Medulla oblongata (tissue), 1 donor: ENCODE measurements around the gene DTX3.
"Not testable (repeated sequence)": the region's sequence is repeated elsewhere in the genome, so short reads cannot be mapped to it uniquely, and the experiment has no call there.

ENCODE experiments used
- DNase-seq: peaks from one replicate; pipeline ENCODE4 v3.0.0-alpha.2; 2015; ENCODE audit errors: extremely low spot score

DTX3 gene

DNA sequence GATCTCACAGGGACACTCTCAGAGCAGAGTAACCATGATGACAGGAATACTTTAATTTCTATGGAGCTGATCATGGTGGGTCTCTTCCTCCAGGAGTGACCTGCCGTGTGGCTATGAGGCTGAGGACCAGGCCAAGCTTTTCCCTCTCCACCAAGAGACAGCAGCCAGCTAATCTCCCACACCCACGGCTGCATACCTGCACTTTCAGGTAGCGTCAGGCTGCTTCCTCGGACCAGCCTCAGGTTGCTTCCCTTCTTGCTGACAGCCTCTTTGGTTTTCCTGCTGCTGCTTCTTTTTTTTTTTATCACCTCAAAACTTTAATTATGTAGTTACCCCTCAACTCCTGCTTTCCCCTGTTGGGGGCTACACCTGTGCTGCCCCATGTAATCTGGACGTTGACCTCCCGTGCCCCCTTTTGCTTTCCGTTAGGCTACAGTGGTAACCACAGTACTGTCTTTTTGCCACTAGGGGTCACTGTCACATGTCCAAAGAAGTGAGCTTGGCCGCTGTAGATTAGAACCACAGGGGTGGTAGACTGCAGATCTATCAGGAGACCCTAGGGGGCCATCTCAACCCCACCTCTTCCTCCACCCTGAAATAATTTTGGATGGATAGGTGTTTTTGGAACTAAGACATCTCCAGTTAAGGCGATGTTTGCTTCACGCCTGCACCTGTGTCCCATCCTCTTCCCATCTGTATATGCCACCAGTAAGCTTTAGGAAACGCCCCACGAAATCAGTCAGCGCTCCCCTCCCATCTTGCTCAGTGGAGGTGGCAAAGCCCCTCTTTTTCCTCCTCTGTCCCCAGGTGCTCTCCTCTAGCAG is 21.4 kb upstream of the DTX3 start:
- DNase-seq, result peak; percentile 87

GRCh38 chr12:57584050-57584449 is 20.6 kb upstream of the DTX3 start:
- DNase-seq, result no peak

GRCh38 chr12:57584690-57585089 is 19.9 kb upstream of the DTX3 start:
- peak; percentile 17 for DNase-seq

DNA sequence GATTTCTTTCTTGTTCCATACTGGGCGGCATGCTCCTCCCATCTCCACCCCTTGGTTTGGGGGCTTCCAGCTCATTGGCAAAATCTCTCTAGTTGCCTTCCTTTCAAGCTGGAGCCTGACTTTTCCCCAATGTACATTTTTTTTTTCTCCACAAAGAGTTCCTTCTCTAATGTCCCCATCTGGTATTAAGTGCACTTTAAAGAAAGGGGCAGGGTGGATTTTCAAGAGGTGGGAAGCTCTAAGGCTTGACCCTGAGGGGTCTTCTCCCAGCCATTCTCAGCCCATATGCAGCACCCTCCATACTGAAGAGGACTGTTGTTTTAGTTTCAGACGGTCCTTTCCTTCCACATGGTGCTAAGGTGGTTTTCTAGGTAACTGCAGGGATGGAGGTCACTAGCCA is 19.5 kb upstream of the DTX3 start:
- DNase-seq, result no peak

DNA sequence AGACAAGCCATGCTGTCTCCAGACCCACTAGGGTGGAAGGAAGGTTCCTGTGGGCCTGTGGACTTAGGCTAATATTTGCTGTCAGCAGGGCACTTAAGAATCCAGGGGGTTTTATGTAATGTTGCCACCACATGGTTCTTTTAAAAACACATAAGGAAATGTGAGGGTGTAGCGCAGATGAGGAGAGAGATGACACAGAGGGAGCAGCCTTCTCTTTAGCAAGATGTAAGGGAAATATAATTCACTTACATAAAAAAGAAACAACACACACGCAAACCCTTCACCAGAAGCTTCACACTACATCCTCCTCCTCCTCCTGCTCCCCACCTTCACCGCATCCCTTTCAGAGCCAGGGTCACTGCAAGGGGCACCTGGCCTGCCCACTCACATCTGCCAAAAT is 18.5 kb upstream of the DTX3 start:
- DNase-seq, result no peak

DNA sequence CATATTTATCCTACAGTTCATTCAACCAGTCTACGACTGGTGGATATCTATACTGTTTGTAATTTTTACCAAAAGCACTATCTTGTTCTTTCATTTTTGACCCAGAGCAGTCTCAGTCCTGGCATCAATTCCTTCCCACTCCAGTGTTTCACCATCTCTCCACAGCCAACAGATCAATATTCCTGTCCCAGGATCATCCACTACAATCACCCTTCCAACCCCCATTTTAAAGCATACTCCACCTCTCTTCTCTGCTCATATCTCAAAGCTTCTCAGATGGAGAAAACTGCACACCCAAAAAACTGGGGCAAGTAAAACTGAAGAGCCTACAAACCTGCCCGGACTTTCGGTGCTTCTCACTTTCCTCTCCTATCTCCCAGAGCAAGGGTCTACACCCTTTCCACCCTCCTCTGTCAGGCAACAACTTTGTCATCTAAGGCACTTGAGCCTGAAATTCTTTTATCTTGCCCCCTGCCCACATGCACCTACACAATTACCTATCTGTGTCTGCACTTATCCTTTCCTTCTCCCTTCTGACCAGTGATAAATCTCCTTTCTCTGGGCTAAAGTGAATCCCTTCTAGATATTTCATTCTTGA is 17.7 kb upstream of the DTX3 start:
- no peak for DNase-seq

DNA sequence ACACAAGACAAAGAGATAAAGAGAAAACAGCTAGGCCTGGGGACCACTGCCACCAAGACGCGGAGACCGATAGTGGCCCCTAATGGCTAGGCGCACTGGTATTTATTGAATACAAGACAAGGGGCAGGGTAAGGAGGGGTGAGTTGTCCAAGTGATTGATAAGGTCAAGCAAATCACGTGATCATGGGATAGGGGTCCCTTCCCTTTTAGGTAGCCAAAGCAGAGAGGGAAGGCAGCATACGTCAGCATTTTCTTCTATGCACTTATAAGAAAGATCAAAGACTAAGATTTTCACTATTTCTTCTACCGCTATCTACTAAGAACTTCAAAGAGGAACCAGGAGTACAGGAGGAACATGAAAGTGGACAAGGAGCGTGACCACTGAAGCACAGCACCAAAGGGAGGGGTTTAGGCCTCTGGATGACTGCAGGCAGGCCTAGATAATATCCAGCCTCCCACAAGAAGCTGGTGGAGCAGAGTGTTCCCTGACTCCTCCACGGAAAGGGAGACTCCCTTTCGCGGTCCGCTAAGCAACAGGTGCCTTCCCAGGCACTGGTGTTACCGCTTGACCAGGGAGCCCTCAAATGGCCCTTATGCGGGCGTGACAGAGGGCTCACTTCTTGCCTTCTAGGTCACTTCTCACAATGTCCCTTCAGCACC is 15.5 kb upstream of the DTX3 start:
- not testable (repeated sequence) for DNase-seq

DNA sequence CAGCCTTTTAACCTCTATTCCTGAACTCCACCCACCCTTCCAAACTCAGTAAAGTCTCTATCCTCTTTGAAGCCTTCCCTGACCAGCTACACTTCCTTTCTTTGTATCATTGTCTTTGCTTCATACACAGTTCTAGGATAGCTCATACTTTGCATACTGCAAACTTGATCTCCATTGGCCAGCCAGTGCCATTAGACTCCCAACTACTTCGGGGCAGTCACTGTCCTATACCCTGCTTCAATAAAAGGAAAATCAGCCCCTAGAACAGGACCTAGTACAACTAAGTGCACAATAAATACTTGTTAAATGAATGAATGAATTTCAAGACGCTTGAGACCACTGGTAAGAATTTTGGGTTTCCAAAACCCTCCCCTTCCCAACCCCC is 14.2 kb upstream of the DTX3 start:
- no peak for DNase-seq

DNA sequence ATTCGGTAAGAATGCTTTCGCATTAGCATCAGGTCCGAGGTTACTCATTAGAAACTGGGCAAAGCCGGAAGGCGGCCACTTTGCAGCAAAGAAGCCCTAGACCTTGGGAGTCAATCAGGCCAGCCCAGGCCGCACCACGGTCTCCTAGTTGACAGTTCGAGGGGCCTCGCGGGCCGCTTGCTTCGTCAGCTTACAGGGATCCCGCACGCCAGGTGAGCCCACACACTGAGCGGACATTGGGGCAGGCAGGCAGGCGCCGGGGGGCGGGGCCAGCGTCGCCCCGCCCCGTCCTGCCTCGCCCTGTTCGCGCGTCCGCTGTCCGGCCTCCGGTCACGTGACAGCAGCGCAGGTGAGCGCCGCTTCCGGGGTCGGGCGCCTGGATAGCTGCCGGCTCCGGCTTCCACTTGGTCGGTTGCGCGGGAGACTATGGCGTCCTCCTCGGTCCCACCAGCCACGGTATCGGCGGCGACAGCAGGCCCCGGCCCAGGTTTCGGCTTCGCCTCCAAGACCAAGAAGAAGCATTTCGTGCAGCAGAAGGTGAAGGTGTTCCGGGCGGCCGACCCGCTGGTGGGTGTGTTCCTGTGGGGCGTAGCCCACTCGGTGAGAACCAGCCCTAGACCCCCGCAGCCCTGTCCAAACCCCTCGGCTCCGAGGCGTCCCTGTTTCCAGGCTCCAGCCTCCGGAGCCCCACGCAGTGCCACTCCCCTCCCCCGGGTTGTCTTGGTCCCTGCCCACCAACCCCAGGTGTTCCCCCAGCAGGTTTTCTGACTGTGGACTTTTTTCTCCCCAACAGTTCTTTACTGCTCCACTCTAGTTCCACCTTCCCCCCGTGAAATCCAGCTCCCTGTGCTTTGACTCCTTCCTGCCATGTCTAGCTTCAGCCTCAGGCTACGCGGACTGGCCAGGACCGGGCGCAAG is 13.5 kb upstream of the DTX3 start, which contains the start of gene PIP4K2C:
Gene PIP4K2C, plus strand, starts transcription at position 329 of the 918 bp plus-strand sequence. Its CDS starts 98 bp downstream, at position 427.
- peak; percentile 89 for DNase-seq

DNA sequence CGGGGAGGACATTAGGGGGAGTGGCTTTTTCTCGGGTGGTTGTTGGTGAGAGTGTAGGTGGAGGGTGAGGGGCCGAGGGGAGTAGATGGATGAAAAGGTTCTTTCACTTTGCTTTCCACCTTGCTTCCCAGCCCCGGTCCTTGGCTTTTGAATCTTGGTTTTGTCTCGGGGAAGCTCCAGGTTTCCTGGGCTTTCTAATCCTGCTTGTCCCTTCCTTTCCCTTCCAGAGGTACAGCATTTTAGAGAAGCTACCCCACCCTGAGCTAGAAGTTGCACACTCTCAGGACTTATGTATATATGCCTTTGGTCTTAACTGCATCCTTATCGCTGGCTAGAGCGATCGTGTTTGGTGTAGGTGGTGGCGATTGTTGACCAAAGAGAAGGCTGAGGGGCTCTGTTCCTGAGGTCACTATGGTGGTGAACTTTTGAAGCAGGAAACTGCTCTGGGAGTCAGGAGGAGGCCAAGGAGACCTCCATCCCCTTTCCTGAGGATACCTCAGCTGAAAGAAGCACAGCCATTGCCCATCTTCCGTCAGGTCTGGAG is 12.8 kb upstream of the DTX3 start:
- no peak for DNase-seq

GRCh38 chr12:57592551-57593165 is 12.0 kb upstream of the DTX3 start:
- DNase-seq, result no peak

GRCh38 chr12:57593187-57593586 is 11.4 kb upstream of the DTX3 start:
- DNase-seq, result no peak

- DNase-seq, result no peak
These were observed 4.2 kb upstream of the DTX3 start for GRCh38 chr12:57600395-57600794.

- DNase-seq, result no peak
These were observed 2.1 kb upstream of the DTX3 start for GRCh38 chr12:57602544-57602943.

- no peak for DNase-seq
These were observed 1.3 kb upstream of the DTX3 start for GRCh38 chr12:57603324-57603723.

- DNase-seq, result peak; percentile 70
These were observed 690 bp upstream of the DTX3 start for GRCh38 chr12:57603815-57604453.

DNA sequence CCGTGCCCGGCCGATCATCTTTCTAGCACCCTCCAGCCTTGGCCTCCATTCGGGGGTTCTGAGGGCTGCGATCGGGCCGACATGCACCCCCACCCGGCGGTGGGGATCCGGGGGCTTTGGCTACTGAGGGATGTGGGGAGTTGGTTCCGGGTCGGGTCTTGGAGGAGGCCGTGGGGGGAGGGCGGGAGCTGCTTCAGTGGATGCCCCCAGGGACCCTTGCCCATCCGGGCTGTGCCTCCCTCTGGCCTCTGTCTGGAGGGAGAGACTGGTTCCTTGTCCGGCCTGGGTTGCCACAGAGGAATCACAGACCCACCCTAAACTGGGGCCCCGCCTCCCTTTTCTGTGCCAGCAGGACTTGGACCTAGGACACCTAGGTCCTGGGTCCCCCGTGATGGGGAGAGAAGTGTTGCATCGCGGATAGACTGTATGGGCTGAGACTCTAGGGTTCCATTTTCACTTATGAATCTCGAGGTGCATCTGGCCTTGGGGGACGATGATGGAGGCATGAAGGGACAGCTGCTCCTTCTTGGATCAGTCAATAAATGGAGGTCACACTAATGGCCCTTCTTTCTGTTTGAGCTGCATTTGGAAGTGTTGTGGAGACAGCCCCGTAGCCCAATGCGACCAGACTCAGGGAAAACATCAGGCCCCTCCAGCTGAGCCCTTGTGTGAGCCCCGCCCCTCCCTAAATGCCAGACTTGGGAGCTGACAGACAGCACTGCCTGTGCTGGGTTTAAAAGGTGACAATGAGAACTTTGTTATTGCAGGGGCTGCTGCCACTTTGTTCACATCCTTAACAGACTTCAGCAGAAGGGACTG is 577 bp downstream of the DTX3 start:
- DNase-seq, result no peak

GRCh38 chr12:57605811-57606311 is 1.2 kb downstream of the DTX3 start:
- DNase-seq, result no peak

DNA sequence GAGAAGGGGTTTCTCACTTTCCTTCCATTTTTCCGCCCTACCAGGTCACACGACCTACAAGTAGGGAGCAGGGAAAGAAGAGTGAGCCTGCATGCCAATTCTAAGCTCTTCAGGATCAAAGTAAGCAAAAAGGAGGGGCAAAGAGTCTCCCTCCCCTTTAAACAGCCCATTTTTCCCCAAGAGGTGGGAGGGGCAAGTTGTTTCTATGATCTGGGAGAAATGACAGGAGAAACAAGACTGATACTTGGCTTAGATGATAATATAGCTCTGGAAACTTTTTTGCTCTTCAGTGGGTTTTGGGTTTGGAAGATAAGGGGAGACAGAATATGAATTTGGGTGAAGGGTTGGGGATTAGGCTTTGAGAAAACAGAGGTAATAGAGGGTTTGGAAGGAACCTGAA is 1.8 kb downstream of the DTX3 start:
- DNase-seq, result no peak
